Measurements from ENCODE around the gene TMED1.

GRCh38 chr19:10830931-10831779 lies 4.9 kb downstream of the TMED1 start:
- TF ChIP-seq ARNT (IDR thresholded peaks at IDR 0.05): no peak
- no peak for TF ChIP-seq TARDBP (IDR thresholded peaks at IDR 0.05)
- TF ChIP-seq SP1 (IDR thresholded peaks at IDR 0.05): no peak

All from HEK293T (cell line).